WI38 (cell line): ENCODE measurements around the gene WNT6.

Experiments used
- H3K4me3 ChIP-seq: 2 replicates; pipeline ENCODE4 v1.5.1; 2011; ENCODE audit warnings: low read depth, mild to moderate bottlenecking, control low read depth, low read length
- CTCF ChIP-seq: IDR thresholded peaks from 2 replicates; pipeline ENCODE4 v1.5.1; 2012; ENCODE audit warnings: low read depth, mild to moderate bottlenecking, control low read depth, low read length

WNT6 gene

GRCh38 chr2:218882866-218883366 lies 23.3 kb downstream of the WNT6 start:
- no peak overlapping the region for H3K4me3 ChIP-seq
- no peak for TF ChIP-seq CTCF

GRCh38 chr2:218883491-218884490 lies 24.2 kb downstream of the WNT6 start:
- H3K4me3 ChIP-seq = no peak overlapping the region

GRCh38 chr2:218884519-218884918 lies 24.9 kb downstream of the WNT6 start:
- H3K4me3 ChIP-seq = no peak overlapping the region
- no peak for TF ChIP-seq CTCF

More at GRCh38 chr2:218883491-218884490, 24.2 kb downstream of the WNT6 start:
- no peak for TF ChIP-seq CTCF

- no peak overlapping the region for H3K4me3 ChIP-seq
These were observed 26.7 kb downstream of the WNT6 start for GRCh38 chr2:218885981-218886947.

GRCh38 chr2:218887079-218887478 lies 27.5 kb downstream of the WNT6 start:
- no peak overlapping the region for H3K4me3 ChIP-seq
- TF ChIP-seq CTCF = no peak

More at GRCh38 chr2:218885981-218886947, 26.7 kb downstream of the WNT6 start:
- no peak for TF ChIP-seq CTCF

GRCh38 chr2:218888341-218888740 lies 28.7 kb downstream of the WNT6 start:
- TF ChIP-seq CTCF = no peak

More at GRCh38 chr2:218888341-218888740, 28.7 kb downstream of the WNT6 start:
- no peak overlapping the region for H3K4me3 ChIP-seq
